GM21390 (cell line): ENCODE measurements around the gene UBE2D1.

ENCODE experiments used
- ATAC-seq: cut with Tn5 transposase; IDR thresholded peaks from one replicate; pipeline ENCODE4 v1.9.1; 2021; ENCODE audit not compliant: unreplicated experiment

Gene UBE2D1

DNA sequence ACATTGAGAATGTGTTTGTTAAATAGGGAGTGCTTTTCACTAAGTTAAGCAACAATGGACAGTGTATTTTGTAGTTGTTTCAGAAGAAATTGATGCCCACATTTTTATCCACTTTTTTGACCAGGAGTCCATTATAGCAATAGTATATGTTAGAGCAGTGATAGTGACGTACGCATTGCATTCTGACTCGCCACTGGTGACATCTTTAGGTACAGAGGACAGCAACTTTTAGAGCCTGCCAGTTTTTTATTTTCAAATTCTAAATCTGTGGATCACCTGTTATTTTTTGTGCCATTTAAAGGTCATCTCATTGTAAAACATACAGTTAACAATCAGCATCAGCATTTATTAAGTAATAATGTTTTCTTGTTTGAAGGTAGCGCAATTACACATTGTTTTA is 1.4 kb downstream of the UBE2D1 start:
- ATAC-seq: no peak

- ATAC-seq: no peak
Measured at GRCh38 chr10:58341422-58341821, 6.6 kb downstream of the UBE2D1 start.

DNA sequence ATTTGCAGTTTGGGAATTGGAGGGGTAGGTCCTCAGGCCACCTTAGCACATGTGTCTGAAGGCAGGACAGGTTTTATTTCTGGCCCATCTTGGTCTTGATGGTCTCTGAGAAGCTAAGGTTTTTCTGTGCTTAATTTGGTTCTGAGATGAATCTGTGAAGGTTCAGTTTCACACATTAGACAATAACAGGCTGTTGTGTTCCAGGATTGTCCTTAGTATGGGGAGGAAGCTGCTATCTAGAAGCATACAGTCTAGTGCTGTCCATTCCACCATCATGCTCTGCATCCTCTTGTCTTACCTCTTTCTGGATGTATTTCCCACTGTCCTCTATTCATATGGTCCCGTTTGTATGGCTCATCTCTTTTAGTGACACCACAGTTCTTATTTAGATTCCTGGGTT is 7.1 kb downstream of the UBE2D1 start:
- peak; percentile 73 for ATAC-seq

DNA sequence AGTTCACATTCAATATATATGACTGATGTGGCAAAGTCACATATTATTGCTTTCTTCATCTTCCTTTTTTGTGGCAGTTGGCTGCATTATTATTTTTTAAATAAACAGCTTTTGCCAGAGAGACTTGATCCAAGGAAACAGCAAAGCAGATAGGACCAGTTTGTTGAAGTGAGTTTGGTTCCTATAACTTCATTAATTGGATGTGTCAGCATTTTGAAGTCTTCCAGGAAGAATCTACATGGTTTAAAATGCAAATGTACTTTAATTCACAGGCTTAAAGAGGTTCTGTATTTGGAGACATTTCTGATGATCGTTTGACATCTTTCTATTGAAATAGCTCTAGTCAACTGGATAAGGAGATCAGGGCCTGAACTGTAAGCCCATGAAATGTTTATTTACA is 13.2 kb downstream of the UBE2D1 start:
- ATAC-seq: no peak

DNA sequence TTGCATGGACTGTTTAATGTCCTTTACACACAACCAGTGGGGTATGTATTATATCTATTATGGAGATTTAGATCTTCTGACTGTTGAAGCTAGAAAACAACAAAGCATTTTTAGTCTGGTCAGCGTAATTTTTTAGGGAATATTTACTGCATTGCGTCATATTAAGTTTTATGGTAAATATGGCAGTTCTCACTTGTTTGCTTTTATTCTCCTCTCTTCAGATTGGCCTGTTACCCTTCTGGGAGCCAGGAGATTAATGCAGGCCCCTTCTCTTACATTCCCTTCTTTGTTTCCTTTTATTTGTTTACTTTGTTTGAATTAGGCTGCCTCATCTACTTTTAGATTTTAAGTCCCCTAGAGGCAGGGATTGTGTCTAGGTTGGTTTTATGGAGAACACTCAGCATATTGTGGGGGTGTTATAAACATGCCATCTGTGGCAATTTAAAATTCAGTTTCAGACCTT is 13.8 kb downstream of the UBE2D1 start:
- ATAC-seq: no peak

- ATAC-seq: no peak
Measured at GRCh38 chr10:58350023-58350422, 15.2 kb downstream of the UBE2D1 start.

GRCh38 chr10:58350619-58351323 is 16.0 kb downstream of the UBE2D1 start:
- no peak for ATAC-seq

GRCh38 chr10:58351616-58352578 is 17.1 kb downstream of the UBE2D1 start:
- ATAC-seq: no peak

- no peak for ATAC-seq
Measured at GRCh38 chr10:58352956-58353610, 18.3 kb downstream of the UBE2D1 start.

- no peak for ATAC-seq
Measured at GRCh38 chr10:58356756-58357155, 21.9 kb downstream of the UBE2D1 start.

DNA sequence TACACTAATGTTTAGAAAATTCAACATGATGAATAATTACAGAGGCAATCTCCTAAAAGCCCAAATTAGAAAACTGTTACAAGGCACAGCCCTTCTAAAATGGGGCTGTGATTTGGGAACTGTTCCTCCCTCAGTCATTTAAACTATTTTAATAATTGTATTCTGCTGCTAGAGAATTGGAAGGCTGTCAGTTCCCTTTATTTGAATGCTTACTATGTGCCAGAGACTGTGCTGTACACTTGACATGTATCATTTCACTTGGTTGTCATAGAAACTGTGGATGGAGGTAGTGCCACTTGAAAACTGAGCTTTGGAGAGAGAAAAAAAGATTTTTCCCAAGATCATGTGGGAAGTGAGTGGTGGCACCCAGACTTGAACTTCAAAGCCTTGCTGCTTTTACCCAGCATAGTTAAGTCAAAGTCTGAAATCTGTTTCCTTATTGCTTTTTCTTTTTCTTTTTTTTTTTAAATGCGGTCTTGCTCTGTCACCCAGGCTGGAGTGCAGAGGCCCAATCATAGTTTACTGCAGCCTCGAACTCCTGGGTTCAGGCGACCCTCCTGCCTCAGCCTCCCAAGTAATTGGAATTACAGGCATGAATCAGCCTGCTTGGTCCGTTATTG is 23.6 kb downstream of the UBE2D1 start:
- no peak for ATAC-seq

DNA sequence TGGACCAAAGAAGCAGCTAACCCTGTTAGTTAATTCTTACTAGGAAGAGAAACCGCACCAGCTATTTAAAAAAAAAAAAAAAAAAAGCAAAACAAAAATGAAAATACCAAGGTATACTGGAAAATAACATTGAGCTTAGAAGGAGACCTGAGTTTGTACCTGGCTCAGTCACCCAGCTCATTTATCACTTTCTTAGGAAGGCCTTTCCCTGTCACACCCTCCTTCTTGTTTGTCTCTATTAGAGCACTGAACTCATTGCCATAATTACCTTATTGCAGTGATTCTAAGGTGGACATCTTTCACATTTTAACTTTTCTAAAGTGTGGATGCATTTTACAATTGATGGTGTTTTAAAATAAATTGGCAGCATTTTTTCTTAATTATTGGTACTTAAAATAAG is 24.1 kb downstream of the UBE2D1 start:
- ATAC-seq: no peak

GRCh38 chr10:58359541-58359940 is 24.7 kb downstream of the UBE2D1 start:
- no peak for ATAC-seq

DNA sequence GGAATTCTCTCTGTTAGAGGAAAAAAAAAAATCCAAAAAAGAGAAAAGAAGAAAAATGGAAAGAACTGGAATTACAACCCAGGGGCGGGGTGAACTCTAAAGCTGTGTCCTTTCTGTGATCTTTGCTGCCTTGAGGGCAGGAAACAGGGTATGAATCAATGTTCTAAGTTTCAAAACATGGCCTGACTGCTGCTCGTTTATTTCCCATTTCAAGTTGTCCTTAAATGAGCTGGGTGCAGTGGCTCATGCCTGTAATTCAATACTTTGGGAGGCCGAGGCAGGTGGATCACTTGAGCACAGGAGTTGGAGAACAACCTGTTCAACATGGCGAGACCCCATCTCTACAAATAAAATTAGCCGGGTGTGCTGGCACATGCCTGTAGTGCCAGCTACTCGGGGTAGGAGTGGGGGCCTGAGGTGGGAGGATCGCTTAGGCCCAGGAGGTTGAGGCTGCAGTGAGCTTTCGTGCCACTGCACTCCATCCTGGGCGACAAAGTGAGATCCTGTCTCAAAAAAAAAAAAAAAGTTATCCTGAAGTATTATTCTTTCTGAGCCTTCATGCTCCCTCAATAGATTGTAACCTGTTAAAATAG is 25.7 kb downstream of the UBE2D1 start:
- ATAC-seq: no peak

DNA sequence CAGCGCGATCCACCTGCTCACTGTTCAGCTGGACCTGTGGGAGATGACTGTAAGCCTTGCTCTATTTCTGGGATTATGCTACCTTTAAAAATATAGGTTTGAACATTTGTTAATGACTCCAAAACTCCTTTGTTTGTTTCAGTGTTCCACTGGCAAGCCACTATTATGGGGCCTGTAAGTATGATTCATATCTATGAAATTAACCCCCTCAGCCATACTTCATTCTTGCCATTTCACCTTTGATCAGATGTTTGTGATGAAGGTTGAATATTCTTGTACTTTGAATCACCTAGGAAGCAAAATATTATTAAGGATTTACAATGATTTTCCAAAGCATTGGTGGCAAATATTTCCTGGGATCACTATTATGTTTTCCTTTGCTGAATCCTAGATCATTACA is 26.5 kb downstream of the UBE2D1 start:
- ATAC-seq: no peak

DNA sequence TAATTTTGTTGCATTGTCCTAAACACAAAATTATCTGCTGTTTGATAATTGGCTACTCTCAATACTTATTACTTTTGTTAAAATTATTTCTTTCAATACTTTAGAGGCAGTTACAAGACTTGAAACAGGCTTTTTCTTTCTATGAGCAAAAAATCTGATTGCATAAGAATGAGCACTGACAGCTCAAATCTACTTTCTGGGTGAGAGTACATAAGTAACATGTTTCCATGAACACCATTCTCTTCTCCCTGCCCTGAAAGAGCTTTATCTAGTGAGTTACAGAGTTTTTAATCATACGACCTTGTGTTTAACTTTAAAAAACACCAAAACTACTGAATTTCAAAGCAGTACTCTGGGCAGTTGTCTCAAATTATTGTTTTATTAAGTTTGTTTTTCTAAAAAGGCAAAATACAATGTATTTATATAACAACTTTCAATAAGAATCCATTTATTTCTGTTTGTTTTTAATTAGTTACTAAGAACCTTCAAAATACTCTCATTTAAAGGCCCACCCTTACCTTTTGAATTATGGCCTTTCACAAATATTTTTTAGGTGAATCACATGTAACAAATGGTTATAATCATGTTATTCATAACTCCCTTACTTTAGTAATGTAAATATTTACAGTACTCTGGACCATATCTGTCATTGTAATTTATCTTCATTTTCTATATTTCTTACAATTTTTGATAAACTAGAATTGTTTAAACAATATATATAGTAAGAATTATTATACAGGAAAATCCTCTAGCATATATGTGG is 27.4 kb downstream of the UBE2D1 start:
- no peak for ATAC-seq

DNA sequence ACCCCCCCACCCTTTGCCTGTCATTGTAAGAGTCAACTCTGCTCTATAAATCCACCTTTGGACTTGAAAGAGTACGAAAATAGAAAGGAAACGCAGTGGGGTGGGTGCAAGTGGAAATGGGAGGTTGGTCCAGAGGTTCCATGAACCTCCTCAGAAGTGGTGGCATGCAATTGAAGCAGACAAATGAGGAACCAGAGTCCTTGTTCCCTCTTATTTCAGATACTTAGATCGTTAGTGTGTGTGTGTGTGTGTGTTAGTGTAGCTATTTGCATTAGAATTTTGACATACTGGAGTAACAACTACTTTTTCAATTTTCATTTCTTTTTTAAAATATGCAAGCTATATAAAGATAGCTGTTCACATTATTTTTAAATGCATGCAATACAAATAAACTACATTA is 32.3 kb downstream of the UBE2D1 start:
- ATAC-seq: no peak

GRCh38 chr10:58371473-58371872 is 36.7 kb downstream of the UBE2D1 start:
- ATAC-seq: no peak

DNA sequence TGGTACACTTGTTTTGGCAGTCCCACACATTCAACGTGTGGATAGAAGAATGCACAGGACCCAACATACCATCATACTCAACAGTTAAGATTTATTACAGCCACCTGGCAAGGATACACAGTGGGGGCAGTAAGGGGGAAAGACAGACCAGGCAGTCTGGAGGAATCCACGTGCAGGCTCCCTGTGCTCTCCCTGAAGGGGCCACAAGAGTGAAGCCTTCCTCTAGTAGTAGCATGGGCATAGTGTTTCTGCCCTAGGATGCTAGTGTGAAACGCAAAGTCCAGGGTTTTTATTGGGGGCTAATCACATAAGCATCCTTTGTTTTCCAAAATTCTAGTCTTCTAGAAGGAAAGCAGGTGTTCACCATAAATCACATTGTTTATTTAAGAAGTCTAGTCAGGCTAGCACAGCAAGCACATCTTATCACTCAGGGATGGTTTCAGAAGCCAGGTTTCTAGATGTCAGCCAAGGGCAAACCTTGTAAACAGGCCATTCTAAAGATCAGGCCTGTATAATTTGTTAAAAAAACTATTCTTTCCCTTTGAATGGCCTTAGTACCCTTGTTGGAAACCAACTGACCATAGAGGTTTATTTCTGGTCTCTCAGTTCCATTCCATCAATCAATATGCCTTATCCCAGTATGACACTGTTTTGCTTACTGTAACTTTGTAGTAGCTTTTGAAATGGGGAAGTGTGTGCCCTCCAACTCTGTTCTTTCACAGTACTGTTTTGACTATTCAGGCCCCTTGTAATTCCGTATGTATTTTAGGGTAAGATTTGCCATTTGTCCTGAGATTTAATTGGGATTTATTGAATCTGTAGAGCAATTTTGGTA is 38.0 kb downstream of the UBE2D1 start:
- ATAC-seq: peak; percentile 80
